HG03280 (cell line): ENCODE results near the gene INPP5A.
"Not testable (repeated sequence)": the region's sequence is repeated elsewhere in the genome, so short reads cannot be mapped to it uniquely, and the experiment has no call there.

Source experiments
- ATAC-seq: cut with Tn5 transposase; IDR thresholded peaks from one replicate; pipeline ENCODE4 v1.9.1; 2021; ENCODE audit warnings: mild to moderate bottlenecking, moderate library complexity; ENCODE audit not compliant: unreplicated experiment

The INPP5A gene

DNA sequence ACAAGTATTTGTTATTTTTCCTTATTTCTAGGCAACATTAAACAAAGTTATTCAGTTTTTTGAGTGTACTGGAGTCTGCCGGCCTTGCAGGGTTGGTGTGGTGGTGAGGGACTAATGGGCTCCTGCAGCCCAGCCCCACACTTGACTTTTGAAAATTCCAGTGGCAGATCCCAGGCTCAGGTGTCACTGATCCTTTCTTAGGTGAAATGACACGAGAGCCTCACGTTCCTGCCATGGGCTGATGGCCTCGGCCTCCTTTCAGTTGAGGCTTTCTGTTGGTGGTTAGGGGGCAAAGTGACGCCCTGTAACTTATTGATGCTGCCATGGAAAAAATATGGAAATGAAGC, 130.4 kb downstream of the INPP5A start:
- ATAC-seq = no peak

DNA sequence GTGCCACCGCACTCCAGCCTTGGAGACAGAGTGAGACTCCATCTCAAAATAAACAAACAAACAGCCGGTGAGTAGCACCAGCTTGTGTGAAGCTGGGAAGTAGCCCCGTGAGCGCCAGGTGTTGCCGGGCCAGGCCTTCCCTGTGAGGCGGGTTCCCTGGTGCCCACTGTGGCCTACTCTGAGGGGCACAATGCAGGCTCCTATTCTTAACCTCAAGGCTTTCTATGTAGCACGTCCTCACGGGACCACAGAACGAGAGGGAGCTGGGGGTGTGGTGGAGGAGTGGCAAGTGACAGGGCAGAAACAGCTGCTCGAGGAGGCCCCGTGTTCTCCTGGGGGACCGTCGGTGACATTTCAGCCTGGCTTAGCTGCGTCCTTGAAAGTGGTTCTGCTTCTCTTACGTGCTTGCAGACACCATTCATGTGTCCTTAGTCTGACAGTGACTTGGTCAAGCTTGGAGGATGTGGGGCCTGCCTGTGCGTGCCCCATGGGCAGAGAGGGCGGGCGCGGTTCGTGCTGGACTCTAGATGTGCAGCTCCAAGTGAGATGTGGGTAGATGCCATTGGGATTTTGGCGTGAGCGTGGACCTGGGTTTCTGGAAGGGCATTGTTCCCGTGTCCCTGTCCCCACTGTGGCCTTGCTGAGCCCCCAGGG, 131.7 kb downstream of the INPP5A start:
- ATAC-seq = no peak

DNA sequence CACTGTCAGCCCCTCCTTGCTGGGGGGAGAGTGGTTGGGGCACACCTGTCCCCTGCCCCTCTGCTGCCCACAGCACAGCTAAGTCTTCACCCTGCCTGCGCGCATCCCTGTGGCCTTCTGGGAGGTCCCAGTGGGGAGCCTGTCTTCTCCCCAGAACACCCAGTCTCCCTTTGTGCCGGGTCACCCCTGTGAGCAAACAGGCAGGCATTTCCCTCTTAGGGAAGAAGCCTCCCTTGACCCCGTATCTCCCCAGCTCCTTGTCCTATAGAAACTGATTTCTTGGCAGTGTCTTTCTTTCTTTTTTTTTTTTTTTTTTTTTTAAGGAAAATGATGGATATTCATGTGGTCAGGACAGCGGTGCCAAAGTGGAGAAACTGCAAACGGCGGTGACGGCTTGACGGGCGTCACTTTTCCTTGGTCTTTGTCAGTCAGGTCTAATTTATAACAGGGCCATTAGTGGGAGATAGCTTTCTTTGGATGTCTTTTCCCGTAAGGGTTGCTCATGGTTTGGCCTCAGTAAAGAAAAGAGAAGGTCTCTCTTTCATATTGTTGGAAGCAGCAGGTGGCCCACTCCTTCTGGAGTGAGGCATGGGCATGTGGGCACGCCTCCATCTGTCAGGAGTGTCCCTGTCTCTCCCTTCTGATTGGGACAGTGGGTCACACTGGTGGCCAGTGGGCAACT, 133.1 kb downstream of the INPP5A start:
- no peak for ATAC-seq

DNA sequence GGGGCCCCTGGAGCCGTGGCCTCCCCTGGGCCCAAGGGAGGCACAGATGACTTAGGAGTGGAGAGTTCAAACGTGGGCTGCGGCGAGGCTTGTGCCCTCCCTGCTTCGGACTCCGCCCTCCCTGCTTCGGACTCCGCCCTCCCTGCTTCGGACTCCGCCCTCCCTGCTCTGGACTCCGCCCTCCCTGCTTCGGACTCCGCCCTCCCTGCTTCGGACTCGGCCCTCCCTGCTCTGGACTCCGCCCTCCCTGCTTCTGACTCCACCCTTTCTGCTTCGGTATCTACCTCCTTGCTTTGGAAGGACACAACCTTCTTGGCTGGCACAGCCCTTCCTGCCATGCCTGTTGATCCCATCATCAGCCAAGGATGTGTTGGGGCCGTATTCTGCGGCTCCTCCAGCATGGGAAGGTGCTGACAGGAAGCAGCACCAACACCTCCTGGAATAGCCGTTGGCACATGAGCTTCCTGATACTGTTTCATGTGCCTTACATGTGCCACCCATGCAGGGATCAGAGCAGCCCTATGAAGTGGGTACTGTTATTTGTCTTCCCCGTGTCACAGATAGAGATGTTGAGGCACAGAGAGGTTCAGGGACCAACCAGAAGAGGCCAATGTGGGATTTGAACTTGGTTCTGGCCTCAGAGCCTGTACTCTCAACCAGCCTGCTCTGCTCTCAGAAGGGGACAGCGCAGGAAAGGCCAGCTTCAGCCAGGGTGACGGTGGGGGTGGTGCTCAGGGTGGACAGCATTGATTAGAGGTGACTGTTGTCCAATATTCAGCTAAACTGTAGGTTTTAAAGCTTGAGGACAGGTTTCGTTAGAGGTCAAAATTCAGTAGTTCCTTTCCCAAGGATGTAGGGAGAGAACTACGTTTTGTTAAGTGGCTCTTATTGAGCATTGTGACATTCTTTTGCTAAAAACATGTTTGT, 133.9 kb downstream of the INPP5A start:
- no peak for ATAC-seq

DNA sequence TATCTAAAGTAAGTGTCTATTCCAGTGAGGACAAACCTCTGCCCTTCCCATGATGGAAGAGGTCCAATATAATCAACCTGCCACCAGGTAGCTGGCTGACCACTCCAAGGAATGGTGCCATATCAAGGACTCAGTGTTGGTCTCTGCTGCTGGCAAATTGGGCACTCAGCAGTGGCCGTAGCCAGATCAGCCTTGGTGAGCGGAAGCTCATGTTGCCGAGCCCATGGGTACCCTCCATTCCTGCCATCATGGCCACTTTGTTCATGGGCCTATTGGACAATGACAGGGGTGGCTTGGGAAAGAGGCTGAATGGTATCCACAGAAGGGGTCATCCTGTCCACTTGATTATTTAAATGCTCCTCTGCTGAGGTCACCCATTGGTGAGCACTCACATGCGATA, 136.2 kb downstream of the INPP5A start:
- not testable (repeated sequence) for ATAC-seq

DNA sequence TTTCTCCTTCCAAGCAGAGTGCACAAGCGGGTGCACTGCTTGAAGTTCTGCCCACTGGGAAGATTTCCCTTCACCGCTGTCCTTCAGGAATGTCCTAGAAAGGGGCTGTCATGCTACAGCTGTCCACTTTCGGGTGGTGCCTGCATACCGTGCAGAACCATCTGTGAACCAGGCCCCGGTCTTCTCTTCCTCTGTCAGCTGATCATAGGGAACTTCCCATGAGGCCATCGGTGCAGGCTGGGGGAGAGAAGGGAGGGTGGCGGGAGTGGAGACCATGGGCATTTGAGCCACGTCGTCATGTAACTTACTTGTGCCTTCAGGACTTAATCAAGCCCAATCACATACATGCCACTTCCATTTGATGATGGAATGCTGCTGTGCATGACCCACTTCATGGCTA, 136.7 kb downstream of the INPP5A start:
- no peak for ATAC-seq

DNA sequence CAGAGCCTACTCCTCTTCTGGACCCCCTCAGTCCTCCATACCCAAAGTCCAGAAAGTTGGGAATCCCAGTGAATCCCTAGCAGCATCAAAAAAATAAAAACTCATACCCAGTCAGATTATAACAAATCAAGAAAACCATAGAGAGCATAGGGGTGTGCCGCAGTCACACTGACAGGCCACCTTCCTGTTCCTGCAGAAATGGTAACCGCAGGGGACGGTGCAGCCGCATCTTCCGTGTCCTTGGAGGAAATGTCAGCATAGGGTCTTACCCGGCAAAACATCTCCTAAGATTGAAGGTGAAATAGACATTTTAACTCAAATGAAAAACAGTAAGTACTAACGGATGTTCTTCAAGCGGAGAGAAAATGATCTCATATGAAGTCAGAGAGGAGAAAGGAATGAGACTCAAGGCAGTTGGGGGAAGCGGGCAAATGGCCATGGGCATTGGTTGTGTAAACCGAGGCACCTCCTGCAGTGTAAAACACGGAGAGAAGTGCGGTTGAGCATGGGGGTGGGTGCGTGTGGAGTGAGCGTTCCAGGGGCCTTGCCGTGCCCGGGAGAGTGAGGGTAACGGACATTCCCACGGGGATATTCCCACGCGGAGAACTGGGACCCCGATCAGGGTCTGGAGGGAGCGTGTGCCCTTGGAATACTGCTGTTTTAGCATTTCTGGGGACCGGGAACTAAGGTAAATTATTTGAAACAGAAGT, 137.6 kb downstream of the INPP5A start:
- no peak for ATAC-seq

DNA sequence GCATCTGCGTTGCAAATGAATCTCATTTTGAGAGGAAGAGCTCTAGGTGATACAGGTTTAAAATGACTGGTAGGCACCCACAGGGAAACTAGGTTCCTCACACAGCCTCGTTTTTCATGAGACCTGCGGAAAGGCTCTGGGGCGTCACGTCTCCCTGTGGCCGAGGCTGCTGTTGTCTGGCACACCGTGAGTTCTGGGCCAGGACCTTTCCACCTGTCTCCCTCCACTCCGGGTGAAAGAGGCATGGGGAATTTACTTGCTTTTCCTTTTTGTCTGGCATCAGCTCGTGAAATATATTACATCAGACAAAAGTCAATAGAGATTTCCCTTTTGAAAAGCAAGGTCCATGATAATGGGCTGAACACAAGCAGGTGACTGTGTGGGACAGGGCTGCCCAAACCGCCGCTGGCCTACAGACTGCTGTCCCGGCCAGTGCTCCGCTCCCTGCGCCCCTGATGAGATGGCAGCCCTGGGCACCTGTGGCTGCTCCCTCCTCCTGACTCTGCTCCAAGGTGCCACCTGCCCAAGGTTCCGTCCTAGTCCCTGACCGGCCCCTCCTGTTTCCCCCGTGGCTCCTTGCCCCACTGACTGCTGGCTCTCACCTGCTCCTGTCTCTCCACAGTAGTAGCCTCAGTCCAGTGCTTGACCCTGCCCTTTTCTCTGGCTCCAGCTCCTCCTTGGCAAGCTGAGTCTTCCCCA, 138.8 kb downstream of the INPP5A start:
- no peak for ATAC-seq

DNA sequence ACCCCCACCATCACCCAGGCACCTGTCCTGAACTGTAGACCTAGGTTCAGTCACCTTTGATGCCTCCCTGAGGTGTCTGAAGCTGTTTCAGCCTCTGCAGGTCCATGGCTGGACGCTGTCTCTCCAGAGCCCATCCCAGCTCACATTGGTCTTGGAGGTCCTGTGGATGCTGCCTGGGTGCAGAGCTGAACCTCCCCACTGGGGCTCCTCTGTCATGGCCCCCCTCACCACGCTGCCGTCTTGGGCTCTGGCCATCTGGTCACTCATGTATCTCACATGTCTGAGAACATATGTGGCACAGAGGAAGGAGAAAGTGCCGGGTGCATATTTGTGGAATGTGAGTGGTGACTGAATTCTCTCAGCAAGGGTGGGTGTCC, 139.5 kb downstream of the INPP5A start:
- no peak for ATAC-seq

DNA sequence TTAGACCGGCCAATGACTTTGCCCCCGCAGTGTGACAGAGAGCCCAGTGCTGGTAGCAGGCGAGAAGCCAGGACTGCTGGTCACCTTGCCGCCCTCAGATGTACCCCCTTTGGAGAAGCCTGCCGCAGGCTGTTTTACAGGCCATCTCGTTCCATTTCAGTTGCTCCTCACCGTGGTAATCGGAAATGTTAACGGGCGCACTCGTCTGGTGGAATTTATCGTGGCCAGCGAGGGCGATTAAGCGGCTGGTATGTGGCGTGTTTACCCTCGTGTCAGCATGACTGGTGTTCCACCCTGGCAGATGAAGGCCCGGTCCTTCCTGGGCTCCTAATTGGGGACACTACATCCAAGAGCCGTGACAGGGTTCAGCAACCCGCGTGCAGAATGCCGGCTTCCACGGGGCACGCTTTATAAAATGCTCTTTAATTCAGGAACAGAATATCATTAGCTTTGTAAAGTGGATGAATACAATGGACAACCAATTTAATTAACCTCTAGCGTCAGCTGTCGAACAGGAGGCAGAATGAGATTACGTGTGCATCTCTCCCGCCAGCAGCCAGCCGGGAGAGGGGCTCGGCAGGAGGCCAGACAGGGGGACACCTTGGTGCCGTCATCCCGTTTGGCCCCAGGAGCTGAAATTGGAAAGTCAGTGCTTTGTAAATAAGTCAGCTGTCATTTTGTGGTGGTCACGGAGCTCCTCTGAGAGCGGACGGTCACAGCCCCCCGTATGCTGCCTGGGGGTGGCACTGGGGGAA, 140.1 kb downstream of the INPP5A start:
- ATAC-seq = no peak

DNA sequence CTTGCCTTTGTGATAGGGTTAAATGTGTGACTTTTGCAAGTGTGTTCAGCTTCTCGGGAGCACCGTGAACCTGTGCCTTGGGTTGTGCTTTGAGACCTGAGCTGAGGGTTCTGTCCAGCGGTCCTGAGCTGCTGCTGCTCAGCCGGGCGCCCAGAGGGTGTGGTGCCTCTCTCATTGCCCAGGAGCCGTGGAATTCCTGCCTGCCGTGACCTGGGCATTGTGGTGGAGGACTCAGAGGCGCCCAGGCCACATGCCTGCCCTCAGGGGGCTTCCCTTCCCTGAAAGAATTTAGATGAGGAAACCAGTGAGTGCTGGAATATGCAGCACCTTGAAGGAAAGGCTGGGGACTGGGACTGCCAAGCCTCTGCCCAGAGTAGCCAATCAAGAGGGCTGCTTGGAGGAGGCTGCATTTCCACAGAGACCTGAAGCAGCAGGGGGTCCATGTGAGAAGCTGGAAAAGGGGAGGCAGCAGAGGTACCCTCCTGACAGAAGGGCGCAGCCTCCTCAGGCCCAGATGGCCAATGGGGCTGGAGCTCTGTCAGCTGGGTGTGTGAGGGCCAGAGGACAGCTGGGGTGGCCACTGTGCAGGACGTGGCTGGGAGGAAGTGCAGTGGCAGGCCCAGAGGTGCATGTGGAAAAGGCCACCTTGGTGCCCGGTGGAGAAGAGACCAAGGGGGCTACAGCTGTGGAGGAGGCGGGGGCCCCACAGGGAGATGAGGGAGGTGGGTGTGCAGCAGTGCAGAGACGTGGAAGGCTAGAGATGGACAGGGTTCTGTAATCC, 141.0 kb downstream of the INPP5A start:
- no peak for ATAC-seq

DNA sequence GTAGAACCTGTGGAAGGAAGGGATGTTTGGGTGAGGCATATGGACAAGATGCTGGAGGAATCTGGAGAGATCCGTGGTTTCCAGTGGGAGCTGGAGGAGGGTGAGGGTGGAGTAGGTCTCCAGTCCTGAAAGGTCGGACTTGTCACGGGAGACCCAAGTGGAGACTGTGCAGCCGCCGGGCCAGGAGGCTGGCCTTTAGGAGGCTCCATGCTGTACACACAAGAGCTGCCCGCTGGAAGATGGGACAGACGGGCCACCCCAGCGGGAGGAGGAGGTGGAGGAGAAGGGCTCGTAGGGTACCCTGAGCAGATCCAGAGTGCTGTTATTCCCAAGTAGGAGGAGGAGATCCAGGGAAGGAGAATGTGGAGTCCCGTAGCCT, 141.6 kb downstream of the INPP5A start:
- ATAC-seq = no peak

DNA sequence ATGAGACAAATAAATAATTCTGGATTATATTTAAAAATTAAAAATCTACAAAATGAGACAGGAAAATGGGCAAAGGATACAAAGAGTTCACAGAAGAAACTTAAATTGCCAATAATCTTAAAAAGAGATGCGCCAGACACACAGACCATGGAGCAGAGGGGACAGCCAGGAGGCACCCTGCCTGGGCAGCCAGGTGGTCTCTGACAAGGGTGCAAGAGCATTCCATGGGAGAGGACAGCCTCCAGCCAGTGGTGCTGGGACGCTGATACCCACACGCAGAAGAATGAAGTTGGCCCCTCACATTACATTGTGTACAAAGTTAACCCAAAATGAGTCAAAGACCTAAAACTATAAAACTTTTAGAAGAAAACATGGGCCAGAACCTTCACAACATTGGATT, 142.1 kb downstream of the INPP5A start:
- no peak for ATAC-seq

DNA sequence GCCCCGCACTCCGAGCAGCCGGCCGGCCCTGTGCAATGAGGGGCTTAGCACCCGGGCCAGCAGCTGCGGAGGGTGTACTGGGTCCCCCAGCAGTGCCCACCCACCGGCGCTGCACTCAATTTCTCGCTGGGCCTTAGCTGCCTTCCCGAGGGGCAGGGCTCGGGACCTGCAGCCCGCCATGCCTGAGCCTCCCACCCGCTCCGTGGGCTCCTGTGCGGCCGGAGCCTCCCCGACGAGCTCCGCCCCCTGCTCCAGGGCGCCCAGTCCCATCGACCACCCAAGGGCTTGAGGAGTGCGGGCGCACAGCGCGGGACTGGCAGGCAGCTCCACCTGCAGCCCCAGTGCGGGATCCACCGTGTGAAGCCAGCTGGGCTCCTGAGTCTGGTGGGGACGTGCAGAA, 143.2 kb downstream of the INPP5A start:
- ATAC-seq = not testable (repeated sequence)

DNA sequence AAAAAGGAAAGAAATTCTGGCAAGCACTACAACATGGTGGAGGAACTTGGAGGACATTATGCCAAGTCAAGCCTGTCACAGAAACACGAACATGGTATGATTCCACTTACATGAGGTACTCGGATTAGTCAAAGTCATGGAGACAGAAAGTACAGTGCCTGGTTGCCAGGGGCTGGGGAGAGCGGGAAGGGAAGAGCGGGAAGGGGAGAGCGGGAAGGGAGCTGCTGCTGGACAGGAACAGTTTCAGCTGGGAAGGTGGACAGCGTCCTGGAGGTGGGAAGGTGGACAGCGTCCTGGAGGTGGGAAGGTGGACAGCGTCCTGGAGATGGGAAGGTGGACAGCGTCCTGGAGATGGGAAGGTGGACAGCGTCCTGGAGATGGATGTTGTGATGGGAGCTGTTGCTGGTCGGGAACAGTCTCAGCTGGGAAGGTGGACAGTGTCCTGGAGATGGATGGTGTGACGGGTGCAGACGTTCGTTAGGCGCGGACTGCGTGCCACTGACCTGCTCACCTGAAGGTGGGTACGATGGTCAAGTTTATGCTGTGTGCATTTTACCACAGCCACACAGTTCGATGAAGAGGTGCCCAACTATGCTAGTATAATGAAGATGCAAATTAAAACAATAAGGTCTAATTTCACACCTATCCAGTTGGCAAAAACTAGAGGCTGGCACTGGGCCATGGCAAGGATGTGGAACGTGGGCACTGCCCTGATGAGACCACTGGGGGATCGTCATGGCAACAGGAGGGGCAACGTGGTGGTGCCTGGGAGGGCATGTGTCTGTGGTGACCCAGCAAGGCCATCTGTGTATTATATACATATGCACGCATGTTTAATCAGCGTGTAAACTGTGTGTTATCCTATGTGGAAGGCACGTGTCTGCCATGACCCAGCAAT, 144.5 kb downstream of the INPP5A start:
- ATAC-seq = no peak

DNA sequence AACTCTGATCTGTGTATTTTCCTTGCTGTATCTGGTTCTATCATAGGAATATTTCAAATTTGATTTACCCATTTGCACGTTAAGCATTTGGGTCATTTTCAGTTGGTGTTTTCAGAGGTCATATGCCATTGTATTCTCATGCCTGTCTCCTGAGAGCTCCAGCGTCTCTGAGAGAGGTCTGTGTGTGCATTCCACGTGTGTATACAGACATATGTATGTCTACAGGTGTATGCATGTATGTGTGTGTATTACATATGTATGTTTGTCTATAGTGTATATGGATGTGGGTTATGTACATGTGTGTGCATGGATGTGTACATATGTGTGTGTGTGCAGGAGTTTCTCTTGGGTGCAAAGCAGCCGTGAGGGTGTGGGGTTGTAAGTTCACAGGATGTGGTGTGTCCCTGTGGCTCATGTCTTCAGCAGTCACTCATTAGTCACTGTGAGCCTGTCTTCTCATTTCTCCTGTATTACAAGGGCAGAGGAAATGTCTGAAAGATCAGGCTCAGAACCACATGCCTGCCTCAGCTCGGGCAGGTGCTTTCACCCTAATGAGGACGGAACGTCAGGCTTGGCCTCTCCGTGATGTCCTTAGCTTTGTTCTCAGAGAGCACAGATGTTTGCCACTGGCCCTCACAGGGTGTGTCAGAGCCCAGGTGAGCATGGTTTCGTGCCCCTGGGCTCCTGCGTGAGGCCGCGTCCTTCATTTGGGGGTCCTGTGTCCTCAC, 146.7 kb downstream of the INPP5A start:
- ATAC-seq = no peak

DNA sequence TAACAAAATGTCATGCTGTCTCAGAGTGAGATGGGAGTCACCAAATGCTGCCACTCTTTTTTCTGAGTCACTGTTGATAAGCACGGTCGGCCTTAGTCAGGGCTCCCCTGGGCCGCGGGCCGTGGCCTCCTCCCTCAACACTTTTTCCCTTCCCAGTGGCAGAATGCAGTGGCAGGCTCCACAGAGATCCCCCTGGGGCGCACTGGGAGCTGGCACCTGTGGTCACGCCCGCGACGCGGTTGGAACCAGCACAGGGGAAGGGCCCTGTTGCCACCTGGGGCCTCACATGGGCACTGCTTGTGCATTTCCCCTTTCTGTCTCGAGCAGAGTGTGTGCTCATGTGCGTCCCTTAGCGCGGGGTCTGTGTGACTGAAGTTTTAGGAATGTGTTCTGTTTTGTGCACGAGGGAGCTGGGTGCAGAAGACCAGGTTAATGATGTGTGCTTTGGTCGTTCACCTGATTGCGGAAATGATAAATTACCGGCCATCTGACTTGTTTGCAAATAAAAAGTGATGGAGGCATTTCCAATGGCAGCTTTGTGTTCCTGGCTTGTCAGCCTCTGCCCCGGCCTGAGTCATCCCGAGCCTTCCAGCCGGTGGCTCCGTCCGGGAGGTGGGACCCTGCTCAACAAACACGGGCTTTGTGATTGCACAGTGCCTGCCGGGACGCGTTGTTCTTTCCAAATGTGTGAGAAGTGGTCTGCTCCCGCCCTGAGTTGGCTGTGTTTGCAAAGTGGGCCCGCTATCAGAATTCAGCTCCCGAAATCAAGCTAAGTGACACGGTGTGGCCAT, 147.7 kb downstream of the INPP5A start:
- ATAC-seq = no peak
